DOHH2 (cell line): ENCODE results near the gene GPSM1.

Source experiments
- EZH2phosphoT487 ChIP-seq: fragments of 200-600 bp; sonication (generic); IDR thresholded peaks from 2 replicates; pipeline ENCODE4 v1.6.1; 2017; ENCODE audit warnings: borderline replicate concordance, mild to moderate bottlenecking, antibody characterized with exemption, low read length, moderate library complexity, mixed read lengths
- TF ChIP-seq, protein P1 (sequence below): fragments of 200-600 bp; sonication (generic); IDR thresholded peaks from one replicate; pipeline ENCODE4 v1.5.1; 2014; ENCODE audit warnings: antibody characterized with exemption, mild to moderate bottlenecking, low read depth, low read length; ENCODE audit not compliant: poor library complexity, severe bottlenecking

- TF ChIP-seq, protein P1, sequence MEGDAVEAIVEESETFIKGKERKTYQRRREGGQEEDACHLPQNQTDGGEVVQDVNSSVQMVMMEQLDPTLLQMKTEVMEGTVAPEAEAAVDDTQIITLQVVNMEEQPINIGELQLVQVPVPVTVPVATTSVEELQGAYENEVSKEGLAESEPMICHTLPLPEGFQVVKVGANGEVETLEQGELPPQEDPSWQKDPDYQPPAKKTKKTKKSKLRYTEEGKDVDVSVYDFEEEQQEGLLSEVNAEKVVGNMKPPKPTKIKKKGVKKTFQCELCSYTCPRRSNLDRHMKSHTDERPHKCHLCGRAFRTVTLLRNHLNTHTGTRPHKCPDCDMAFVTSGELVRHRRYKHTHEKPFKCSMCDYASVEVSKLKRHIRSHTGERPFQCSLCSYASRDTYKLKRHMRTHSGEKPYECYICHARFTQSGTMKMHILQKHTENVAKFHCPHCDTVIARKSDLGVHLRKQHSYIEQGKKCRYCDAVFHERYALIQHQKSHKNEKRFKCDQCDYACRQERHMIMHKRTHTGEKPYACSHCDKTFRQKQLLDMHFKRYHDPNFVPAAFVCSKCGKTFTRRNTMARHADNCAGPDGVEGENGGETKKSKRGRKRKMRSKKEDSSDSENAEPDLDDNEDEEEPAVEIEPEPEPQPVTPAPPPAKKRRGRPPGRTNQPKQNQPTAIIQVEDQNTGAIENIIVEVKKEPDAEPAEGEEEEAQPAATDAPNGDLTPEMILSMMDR: no peak
- TF ChIP-seq EZH2phosphoT487: no peak
These were observed 29.9 kb downstream of the GPSM1 start for GRCh38 chr9:136357202-136357725.
